ENCODE measurements around the gene MMP24.
A peak's percentile ranks its signal among the peaks of the same experiment; 100 is the strongest.
"Not testable (repeated sequence)": the region's sequence is repeated elsewhere in the genome, so short reads cannot be mapped to it uniquely, and the experiment has no call there.

MMP24 gene

GRCh38 chr20:35260426-35260825 lies 33.9 kb downstream of the MMP24 start:
- no peak for DNase-seq

GRCh38 chr20:35262321-35262720 lies 35.8 kb downstream of the MMP24 start:
- not testable (repeated sequence) for DNase-seq

GRCh38 chr20:35262731-35263531 lies 36.4 kb downstream of the MMP24 start:
- DNase-seq: not testable (repeated sequence)

GRCh38 chr20:35263532-35264341 lies 37.2 kb downstream of the MMP24 start:
- no peak for DNase-seq

- no peak for DNase-seq
Measured at GRCh38 chr20:35264755-35265154, 38.3 kb downstream of the MMP24 start.

- DNase-seq: no peak
Measured at GRCh38 chr20:35267092-35267491, 40.6 kb downstream of the MMP24 start.

GRCh38 chr20:35269055-35269781 lies 42.7 kb downstream of the MMP24 start:
- peak; percentile 10 to 49 for DNase-seq

GRCh38 chr20:35270021-35270902 lies 43.8 kb downstream of the MMP24 start:
- DNase-seq: no peak

GRCh38 chr20:35271073-35271882 lies 44.8 kb downstream of the MMP24 start:
- DNase-seq: no peak

- DNase-seq: no peak
Measured at GRCh38 chr20:35271904-35272303, 45.4 kb downstream of the MMP24 start.

- no peak for DNase-seq
Measured at GRCh38 chr20:35273449-35274171, 47.1 kb downstream of the MMP24 start.

GRCh38 chr20:35274172-35275092 lies 47.9 kb downstream of the MMP24 start:
- DNase-seq: no peak

- no peak for DNase-seq
Measured at GRCh38 chr20:35275741-35276251, 49.3 kb downstream of the MMP24 start.

GRCh38 chr20:35276408-35276807 lies 49.9 kb downstream of the MMP24 start:
- no peak for DNase-seq

GRCh38 chr20:35277127-35277526 lies 50.6 kb downstream of the MMP24 start:
- DNase-seq: no peak

- peak; percentile 90 for DNase-seq
Measured at GRCh38 chr20:35277531-35278395, 51.3 kb downstream of the MMP24 start, which contains the start of gene MMP24OS. Gene MMP24OS, minus strand, starts transcription at chr20:35278122. Its CDS starts 193 bp downstream, at chr20:35277929.

GRCh38 chr20:35279040-35279439 lies 52.5 kb downstream of the MMP24 start:
- no peak for DNase-seq

GRCh38 chr20:35279533-35280174 lies 53.2 kb downstream of the MMP24 start:
- DNase-seq: no peak
